Measurements from ENCODE around the gene DCN.

DNA sequence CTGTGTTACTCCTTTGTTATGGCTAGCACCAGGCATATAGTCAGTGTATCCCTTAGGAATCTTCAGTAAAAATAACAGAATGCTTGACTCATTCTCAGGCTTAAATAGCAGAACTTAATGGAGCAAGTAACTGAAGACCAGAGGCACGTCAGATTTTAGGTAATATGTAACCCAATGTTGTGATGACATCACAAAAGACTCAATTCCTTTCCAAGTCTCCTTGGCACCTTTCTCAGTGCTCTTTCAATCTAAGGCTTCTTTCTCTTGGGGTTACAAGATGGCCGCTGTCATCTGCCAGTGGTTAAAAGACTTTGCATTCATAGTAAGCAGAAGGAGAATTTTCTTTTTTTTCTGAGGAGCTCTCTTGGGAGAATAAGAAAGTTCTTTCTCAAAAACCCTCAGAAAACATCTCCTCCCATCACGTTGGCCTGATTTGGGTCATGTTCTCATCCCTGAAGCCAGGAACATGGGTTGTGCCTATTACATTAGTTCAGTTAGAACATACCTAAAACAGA, 33.4 kb upstream of the DCN start:
- TF ChIP-seq, protein P1, sequence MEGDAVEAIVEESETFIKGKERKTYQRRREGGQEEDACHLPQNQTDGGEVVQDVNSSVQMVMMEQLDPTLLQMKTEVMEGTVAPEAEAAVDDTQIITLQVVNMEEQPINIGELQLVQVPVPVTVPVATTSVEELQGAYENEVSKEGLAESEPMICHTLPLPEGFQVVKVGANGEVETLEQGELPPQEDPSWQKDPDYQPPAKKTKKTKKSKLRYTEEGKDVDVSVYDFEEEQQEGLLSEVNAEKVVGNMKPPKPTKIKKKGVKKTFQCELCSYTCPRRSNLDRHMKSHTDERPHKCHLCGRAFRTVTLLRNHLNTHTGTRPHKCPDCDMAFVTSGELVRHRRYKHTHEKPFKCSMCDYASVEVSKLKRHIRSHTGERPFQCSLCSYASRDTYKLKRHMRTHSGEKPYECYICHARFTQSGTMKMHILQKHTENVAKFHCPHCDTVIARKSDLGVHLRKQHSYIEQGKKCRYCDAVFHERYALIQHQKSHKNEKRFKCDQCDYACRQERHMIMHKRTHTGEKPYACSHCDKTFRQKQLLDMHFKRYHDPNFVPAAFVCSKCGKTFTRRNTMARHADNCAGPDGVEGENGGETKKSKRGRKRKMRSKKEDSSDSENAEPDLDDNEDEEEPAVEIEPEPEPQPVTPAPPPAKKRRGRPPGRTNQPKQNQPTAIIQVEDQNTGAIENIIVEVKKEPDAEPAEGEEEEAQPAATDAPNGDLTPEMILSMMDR (IDR thresholded peaks at IDR 0.05): no peak
- TF ChIP-seq POLR2A (IDR thresholded peaks at IDR 0.05): no peak
